Activated CD8-positive, alpha-beta memory T cell treated with anti-CD3 and anti-CD28 coated beads for 1 hour (primary cell): ENCODE data around the gene FLOT1.

ENCODE experiments used
- DNase-seq, 2 donors: peaks; one replicate each; pipeline ENCODE4 v3.0.0-alpha.2; 2020; ENCODE audit warnings: low read depth in 1 of 2; ENCODE audit errors: extremely low read depth in 1 of 2

FLOT1 gene

DNA sequence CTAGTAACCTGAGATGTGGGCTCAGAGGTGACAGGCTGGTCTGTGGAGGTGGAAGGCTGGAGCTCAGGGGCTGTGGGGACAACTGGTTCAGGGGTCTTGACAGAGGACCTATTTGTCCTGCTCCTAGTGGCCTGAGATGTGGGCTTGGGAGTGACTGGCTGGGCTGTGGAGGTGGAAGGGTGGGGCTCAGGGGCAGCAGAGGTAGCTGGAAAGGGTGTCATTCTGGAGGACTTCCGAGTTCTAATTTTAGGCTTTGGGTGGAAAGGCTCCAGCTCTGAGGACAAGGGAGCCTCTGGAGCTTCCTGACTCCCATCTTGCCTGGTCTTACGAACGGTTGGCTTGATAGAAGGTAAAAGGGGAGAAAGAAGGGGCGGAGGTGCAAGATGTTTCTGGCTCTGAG is 36.9 kb downstream of the FLOT1 start:
- no peak for DNase-seq

DNA sequence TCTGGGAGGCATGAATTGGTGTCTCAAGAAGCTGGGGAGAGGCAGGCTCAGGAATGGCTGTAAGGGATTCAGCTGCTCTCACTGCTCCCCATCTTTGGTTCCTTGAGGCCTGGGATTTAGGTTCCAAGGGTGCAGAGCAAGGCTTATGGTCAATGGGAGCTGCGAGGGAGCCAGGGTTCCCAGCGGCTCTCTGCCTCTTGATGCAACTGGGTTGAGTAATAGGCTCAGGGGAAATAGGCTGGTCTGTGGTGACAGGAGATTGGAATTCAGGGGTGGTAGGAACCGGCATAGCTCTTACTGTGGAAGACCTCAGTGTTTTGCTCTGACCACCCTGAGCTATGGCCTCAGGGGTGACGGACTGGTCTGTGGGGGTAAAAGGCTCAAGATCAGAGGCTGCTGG is 38.7 kb downstream of the FLOT1 start:
- no peak for DNase-seq

DNA sequence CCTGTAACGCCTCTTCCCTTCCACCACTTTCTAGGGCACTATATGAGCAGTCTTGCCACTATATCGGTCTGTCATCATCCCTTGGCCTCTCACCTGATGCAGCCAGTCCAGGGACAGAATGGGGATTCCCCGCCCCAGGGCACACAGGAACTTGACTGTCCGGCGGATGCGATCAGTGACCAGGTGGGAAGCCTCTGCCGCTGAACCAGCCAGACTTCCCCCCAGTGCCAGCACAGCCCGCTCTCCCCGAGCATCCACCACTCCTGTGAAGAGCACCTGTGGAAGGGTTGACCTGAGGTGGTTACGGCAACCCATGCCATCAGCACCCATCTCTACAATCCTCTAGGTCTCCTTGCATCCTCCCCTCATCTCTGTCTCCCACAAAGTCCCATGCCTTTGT is 39.5 kb downstream of the FLOT1 start:
- DNase-seq: no peak

DNA sequence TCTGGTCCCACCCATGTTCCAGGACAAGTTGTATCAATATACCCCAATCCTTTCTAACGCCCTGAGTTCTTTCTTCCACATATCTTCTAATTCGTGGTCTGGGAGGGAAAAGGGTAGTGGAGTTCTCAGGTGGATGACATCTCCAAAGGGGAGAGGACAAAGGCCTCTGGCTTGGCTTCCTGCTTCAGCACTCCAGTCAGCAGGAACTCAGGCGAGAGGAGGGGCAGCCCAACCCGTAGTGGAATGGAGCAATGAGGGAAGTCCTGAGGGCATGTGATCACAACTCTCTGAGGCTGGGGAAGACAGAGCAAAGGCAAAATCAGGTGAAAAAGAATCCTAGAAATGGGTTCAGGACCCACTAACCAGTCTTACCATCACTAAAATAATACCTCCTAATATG is 42.1 kb downstream of the FLOT1 start:
- no peak for DNase-seq

DNA sequence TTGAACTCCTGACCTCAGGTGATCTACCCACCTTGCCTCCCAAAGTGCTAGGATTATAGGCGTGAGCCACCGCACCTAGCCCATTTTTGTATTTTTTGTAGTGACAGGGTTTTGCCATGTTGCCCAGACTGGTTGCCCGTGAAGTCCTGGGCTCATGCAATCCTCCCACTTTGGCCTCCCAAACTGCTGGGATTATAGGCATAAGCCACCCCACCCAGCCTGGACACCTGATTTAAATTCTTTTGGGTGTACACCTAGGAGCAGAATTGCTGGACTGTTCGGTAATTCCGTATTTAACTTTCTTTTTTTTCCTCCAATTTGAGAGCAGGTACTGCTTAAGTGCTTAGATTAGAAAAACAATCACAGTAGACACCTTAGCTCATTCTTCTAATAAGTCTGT is 46.1 kb downstream of the FLOT1 start:
- DNase-seq: no peak

DNA sequence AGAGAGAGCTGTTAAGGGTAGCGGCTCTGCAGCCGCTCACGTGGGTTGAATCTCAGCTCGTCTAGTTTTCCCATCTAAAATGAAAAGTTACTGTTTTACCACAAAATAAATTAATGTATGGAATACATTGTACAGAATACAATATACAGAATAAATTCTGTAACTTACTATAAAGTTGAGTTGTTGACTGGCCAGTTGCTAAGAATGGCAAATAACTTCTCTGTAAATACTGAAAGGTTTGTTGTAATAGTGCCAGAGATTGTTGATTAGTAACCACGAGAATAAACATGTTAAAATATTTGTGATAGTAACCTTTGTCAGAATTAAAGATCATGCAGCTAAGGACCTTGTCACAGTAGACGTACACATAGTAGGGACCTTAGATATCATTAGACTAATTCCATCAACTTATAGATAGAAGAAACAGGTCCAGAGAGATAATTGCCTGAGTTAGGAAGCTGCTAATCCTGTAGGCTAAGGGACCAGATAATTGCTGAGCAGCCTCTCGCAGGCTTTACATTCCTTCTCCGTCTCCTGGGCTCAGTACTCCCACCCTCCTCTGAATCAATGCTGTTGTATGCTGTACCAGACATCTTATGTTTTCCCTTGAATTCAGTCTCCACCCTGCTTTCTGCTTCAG is 51.2 kb downstream of the FLOT1 start:
- no peak for DNase-seq

DNA sequence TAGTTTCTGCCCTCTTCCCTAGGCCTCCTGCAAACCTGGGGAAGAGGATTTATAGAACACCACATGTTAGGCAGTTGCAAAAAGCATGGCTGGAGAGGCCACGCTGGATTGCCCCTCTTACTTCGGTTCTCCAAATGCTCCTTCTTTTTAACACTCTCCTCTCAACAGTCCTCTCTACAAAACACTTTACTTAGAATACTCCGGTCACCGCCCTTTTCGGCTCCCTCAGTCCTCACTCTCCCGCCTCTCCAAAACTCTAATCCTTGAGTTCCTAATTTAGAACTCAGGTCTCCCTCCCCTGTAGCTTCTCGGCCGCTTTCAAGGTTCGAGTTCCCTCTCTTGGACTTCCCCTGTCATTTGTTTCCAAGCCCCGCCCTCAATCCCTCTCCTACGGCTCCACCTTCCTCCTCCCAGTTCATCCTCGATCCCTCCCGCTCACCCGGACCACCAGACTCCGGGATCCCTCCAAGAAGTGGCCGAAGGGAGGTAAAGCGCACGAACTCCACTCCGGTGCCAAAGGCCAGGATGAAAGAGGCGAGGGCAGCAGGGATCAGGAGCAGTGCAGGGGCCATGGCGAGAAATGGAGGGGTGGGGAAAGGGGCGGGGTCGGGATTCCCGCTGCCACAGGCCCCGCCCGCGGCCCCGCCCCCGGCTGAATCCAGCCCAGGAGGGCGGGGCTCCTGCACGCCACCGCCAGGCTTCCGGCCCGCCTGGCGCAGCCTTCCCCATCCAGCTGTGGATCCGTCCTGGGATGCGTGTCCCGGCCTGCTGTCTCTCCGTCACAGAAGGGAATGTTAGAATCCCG is 51.9 kb downstream of the FLOT1 start, which contains the start of gene NRM:
Gene NRM (minus strand): TSS at position 582 of the 805 bp plus-strand sequence. CDS start 10 bp downstream, at position 572.
- DNase-seq: peak in 1 of 2 donors; percentile 55

DNA sequence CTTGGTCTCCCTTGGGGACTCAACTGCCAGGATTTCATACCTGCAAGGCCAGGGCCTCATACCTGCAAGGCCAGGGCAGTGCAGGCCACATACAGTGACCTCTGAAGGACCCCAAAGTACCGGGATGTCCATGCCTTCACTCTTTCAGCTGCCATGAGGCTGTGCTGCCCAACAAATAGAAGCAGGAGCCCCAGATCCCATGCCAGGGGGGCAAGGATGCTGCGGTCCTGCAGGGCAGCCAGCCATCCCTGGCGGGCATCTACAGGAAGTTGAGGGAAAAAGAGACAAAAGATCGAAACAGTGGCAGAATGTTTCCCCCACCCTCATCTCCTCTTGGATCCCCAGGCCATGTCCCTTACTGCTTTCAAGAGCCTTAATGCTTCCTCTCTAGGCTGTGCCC is 52.5 kb downstream of the FLOT1 start:
- DNase-seq: no peak

DNA sequence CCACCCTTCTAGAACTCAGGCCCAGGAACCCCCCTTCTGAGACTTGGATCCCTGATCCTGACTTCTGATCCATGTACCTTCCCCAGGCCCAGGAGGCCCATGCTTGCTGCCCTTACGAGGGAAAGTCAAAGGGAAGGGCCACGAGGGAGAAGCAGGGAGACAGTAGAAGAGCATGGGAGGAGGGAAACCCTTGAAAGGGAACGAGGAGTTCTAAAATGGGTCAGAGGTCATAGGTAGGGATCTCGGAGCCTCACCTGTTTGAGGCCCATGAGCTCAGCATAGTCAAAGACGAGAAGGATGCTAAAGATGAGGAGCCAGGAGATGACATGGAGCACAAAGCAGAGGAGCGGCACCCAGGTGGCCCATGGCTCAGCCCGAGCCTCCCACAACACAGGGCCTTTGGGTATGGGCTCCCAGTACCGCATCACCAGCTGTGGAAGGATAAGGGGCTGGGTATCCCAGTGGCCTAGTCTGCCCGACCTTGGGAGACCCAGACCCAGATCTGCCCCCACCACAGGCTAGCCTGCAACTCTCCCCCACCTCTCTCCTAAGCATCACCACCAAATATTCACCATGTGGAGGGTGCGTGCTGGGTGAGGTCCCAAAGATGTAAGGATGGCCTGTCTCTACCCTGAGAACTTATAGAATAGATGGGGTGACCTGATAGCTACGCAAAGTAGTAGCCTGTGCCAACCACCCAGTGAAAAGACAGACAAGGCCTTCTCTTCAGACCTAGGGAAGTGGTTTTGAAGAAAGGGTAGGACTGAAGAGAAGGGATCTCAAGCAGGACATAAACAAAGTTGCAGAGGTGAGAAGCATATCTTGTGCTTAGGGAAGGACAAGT is 53.2 kb downstream of the FLOT1 start:
- DNase-seq: no peak

DNA sequence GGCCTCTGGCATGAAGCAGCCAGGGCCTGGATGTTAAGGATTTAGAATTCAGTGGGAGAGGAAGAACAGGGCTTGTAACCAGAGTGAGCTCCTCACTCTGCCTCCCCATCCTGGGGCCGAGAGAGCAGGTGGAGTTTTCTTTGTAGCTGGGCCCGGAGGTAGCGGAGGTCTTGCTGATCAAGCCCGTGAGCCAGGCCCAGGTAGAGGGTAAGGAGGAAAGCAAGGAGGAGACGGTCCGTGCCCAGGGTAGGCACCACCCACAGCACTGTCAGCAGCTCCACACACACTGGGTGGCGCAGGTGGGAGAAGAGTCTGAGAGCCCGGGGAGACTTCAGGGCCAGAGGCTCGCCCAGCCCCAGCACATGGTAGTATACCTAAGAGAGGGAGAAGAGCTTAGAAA is 53.9 kb downstream of the FLOT1 start:
- no peak for DNase-seq

DNA sequence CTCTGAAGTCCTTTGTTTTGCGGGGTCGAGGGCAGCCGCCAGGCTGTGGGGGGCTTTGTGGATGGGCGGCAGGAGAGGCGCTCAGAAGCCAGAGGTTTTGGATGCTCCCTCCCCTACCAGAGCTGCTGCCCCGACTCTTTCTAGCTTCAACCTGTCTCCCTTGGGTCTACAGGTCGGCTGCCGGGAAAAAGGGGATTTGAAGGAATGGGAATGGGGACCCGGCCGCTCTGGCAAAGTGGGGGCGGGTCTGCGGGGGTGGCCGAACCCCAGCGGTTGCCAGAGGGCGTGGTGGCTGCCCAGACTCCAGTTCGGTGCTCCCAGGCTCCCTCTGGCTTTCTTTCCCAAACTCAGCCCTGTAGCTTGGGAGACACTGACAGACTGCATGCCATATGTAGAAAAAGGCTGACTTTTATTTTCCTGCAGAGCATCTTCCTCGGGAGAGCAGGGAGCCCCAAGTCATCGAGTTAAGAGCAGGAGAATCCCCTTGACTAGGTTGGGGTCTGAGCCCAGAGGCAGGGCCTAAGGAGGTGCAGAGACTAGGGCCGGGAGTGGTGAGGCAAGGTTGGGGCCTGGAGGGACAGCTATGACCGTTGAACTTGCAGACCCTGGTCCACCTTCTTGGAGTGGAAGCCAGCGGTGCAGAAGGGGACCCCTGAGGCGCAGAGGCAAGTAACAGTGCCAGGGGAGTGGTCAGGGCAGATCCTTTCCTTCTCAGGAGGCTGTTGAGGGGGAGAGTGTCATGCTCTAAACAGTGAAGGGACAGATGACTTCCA is 54.6 kb downstream of the FLOT1 start:
- DNase-seq: no peak

DNA sequence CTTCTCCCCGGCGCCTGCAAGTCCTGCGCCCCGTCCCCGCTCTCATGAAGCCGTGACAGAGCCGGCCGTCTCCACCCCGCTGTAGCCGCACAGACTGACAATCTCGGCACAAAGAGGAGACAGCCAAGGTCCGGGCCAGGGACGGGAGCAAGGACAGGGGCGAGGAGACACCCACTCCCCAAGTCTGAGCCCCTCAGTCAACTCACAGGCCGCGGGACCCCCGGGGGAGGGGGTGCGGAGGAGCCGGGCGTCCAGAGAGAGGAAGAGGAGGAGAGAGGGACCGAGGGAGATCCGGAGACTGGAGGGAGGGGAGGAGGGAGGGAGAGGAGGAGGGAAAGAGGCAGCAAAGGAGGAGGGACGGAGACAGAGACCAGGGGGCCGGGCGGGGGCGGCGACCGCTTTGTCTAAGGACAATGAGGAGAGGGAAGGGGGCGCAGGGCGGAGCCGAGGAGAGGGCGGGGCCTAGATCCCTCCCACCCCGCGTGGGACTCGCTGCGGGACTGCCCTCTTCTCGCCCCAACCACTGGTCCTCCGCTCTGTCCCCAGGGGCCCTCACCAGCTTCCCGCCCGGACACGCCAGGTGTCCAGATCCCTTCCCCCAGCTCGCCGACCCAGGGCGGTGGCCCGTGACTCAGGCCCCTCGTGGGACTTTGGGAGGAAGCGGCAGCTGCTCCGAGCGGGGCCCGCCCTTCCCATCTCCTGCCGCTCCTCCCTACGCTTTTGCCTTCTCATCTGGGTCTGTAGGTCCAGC is 55.4 kb downstream of the FLOT1 start:
- peak in 1 of 2 donors; percentile 57 for DNase-seq

DNA sequence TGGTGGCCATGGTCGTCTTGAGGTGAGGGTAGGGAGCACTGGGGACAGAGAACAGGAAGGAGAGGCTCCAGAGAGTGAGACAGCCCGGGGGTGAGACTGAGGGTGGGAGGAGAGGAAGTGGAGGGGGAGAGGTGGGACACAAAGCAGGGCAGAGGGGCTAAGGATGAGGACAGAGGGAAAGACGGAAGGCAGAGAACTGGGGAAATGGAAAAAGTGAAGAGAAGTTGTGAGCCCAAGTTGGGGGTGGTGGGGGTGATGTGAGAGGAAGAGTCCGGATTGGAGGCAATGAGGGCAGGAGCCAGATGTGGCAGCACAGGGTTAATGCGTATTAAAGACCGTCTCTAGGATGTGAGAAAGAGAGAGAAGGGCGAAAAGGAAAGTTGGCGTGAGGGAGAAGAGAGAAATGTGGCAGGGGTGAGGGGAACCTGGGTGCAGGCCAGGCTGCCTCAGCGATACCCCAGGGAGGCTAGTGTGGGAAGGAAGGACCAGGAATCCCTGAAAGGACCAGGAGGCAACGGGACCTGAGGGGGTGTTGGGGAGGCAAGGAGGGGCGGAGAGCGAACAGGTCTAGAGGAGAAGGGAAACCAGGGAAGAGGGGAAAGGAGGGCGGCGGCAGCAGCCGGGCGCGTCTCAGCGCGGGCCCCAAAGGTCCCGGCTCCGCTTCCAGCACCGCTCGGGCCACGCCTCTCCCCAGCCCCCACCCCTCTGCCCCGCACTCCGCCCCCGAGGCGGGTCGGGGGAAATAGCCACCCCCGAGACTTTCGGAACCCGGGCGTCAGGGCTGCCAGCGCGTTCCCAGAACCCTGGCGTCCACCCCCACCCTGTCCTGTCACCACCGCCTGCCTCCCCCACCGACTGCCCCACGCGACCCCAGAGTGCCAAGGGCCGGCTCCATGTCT is 56.2 kb downstream of the FLOT1 start, which contains the start of gene PPP1R18:
Gene PPP1R18 (minus strand): TSS at position 637 of the 899 bp plus-strand sequence. CDS start 627 bp downstream, at position 10.
- peak; percentile 31 to 77 for DNase-seq

DNA sequence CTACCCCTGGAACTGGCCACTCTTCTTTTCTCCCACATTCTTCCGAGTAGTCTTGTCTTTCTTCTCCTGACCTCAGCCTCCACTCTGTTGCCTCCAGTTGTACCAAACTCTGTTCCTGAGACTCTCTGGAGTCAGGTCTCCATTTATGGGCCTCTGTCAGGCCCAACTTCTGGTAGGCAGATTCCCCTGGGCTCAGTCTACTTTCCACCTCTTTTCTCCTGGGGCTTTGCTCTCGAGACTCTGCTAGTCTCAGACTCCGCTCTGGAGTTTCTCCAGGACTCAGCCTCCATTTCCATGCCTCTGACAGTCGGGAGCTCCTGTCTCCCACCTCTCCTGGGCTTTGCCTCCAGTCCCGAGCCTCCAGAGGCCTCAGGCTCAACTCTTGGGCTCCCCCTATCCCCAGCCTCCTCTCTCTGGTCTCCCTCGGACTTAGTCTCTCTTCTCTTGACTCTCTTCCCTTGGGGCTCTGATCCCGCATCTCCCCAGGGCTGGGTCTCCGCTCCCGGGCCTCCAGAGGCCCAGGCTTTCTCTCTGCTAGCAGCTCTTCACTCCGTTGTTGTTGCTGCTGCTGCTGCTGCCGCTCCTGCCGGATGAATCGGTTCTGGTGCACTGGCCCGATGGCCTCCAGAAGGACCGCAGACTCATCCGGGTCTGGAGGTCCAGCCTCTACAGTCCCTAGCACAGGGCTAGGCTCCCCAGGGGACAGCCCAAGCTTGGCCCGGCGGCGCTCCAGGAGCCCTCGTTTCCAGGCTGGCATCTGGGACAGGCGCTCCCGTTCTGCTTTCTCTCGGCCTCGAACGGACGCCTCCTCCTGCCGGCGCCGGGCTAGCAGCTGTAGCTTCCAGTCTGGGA is 57.1 kb downstream of the FLOT1 start:
- no peak for DNase-seq

DNA sequence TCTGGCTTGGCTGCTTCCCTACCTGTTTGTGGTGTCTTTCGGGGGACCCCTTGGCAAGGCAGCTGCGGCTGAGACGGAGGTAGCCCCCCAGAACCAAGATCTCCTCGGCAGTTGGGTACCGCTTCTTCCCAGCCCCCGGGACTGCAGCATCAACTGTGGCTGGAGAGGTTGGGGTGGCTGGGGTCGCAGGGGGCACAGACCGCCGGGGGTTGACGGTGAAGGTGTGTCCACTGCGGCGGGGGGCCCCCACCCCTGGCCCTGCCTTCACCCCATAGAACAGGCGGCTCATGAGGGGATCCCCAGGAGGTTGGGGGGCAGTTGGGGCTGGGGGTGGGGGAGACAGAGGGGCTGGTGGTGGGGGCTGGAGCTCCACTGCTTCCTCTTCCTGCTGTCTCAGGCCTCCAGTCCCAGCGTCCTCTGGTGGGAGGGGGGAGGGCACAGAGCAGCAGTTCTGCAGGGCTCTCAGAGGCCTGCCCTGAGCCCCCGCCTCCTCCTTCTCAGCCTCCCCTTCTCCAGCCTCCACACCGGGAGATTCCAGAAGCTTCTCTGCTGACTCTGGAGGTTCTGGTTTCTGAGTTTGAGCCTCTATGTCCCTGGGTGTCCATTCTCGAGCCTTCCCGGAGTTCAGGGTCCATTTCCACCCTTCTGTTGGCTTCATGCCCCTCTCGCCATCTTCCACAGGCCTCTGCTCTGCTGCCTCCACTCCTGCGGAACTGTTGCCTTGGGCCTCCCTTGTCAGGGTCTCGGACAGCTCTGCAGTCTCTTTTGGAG is 57.9 kb downstream of the FLOT1 start:
- DNase-seq: peak in 1 of 2 donors; percentile 30

DNA sequence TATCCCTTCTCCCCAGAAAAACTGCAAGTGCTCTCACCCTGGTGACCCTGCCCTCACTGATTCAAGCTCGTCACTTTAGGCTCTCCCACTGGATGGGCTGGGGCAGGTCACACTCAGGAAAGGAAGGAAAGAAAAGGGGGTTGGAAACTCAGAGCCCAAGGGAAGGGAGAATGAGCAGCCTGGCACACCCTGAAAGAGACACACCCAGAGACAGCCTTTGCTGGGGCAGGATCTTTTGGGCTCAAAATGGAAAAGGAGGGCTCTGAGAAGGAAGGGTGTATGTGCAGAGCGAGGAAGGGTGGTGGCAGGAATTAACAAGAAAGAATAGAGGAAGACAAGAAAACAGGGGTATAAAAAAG is 58.5 kb downstream of the FLOT1 start:
- DNase-seq: no peak
